ENCODE results near the gene RSPH6A.

Gene RSPH6A

DNA sequence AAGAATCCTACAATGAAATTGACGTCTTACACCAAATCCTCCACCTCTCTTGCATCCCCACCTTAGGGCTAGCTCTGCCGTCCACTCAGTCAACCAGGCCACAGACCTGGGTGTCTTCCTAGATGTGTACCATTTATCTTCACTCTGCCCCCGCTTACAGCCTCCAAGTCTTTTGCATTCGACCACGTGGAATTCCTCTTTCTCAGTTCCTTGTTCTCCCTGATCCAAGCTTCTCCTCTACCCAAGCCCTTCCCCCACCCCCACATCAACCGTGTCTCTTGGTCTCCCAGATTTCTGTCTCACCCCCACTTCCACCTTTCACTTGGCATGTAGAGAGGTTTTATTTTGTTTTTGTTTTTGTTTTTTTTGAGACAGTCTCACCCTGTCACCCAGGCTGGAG lies 21.2 kb downstream of the RSPH6A start:
- TF ChIP-seq ZBTB7A (IDR thresholded peaks at IDR 0.05; ENCODE audit: low read depth) (no peak), REST (IDR thresholded peaks at IDR 0.05; ENCODE audit: low read depth) (no peak)
- TF ChIP-seq, protein P1, sequence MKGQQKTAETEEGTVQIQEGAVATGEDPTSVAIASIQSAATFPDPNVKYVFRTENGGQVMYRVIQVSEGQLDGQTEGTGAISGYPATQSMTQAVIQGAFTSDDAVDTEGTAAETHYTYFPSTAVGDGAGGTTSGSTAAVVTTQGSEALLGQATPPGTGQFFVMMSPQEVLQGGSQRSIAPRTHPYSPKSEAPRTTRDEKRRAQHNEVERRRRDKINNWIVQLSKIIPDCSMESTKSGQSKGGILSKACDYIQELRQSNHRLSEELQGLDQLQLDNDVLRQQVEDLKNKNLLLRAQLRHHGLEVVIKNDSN (IDR thresholded peaks at IDR 0.05) = no peak

DNA sequence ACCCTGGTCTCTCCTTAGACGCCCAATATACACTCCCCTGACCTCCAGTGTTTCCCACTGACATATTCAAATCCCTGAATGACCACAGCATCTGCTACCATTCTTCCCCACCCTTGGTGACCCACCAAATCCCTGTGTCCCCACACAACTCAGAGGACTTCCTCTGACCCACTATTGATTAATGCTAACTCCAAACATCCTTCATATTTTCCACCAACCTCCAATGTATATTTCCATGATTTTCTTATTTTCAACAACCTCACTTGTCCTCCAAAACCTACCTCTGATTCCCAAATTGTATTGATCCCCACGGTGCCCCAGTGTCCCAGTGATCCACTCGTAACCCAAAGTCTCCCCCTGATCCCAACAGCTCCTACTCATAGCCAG lies 21.9 kb downstream of the RSPH6A start:
- no peak for TF ChIP-seq RAD21 (IDR thresholded peaks at IDR 0.05; ENCODE audit: low read depth)
- no peak for TF ChIP-seq YY1 (IDR thresholded peaks at IDR 0.05; ENCODE audit: low read depth)
- TF ChIP-seq EP300 (IDR thresholded peaks at IDR 0.05; ENCODE audit: borderline replicate concordance) = no peak
- TF ChIP-seq TCF12 (IDR thresholded peaks at IDR 0.05; ENCODE audit: low read depth) = no peak
- no peak for TF ChIP-seq NFIC (IDR thresholded peaks at IDR 0.05)
- TF ChIP-seq FOXM1 (IDR thresholded peaks at IDR 0.05; ENCODE audit: borderline replicate concordance, low read depth) = no peak
- no peak for TF ChIP-seq CEBPB (IDR thresholded peaks at IDR 0.05)
- TF ChIP-seq ZBTB7A (IDR thresholded peaks at IDR 0.05; ENCODE audit: low read depth) = no peak
- no peak for TF ChIP-seq EGR1 (IDR thresholded peaks at IDR 0.05)
- TF ChIP-seq MAX (IDR thresholded peaks at IDR 0.05) = no peak
- no peak for TF ChIP-seq CREB1 (IDR thresholded peaks at IDR 0.05; ENCODE audit: low read depth)
- TF ChIP-seq, protein P1 (IDR thresholded peaks at IDR 0.05) = no peak
- TF ChIP-seq TEAD4 (IDR thresholded peaks at IDR 0.05) = no peak
- TF ChIP-seq TAF1 (IDR thresholded peaks at IDR 0.05; ENCODE audit: low read depth) = no peak
- TF ChIP-seq REST (IDR thresholded peaks at IDR 0.05; ENCODE audit: low read depth) = no peak

DNA sequence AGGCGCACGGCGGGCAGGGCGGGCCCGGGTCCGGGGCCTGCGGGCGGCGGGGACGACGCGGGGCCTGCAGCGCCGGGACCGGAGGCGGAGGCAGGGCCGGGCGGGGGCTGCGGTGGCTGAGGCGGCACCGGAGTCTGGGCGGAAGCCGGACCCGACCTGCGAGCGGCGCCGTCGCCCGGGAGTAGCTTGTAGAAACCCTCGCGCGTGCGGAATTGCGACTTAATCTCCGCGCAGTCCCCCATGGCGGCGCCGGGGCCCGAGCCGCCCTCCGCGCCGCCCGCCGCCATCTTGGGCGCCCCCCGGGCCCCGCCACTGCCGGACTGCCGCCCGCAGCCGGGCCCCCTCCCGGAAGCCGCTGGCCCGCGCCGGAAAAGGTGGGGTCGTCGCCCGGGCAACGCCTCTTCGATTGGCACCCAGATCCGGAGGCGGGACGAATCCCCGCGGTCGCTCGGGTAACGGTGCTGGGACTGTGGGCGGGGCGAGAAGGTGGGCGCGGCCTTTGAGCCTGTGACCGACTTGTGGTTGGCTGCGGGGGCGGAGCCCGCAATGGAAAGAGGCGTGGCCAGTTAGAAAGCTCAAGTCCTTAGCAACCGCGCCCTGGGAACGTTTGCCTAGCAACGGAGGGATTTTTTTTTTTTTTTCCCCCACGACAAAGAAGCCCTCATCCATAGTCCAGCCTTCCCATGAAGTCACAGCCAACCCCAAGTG lies 22.5 kb downstream of the RSPH6A start, which contains the start of gene DMWD:
DMWD (minus strand) TSS at position 376 of the 708 bp plus-strand sequence; CDS start at position 287, 89 bp downstream.
- TF ChIP-seq FOXM1 (IDR thresholded peaks at IDR 0.05; ENCODE audit: borderline replicate concordance, low read depth) (peak; percentile 45; the same call in 1 of the 2 replicates), YY1 (IDR thresholded peaks at IDR 0.05; ENCODE audit: low read depth) (peak; percentile 89), CREB1 (IDR thresholded peaks at IDR 0.05; ENCODE audit: low read depth) (no peak), RAD21 (IDR thresholded peaks at IDR 0.05; ENCODE audit: low read depth) (no peak), REST (IDR thresholded peaks at IDR 0.05; ENCODE audit: low read depth) (no peak), TEAD4 (IDR thresholded peaks at IDR 0.05) (no peak), CEBPB (IDR thresholded peaks at IDR 0.05) (no peak), NFIC (IDR thresholded peaks at IDR 0.05) (no peak), ZBTB7A (IDR thresholded peaks at IDR 0.05; ENCODE audit: low read depth) (0 out of 2 replicates have a peak, but pooled peaks have one; percentile 62), MAX (IDR thresholded peaks at IDR 0.05) (no peak), EGR1 (IDR thresholded peaks at IDR 0.05) (peak; percentile 84), EP300 (IDR thresholded peaks at IDR 0.05; ENCODE audit: borderline replicate concordance) (no peak), TCF12 (IDR thresholded peaks at IDR 0.05; ENCODE audit: low read depth) (no peak; the same call in 1 of the 2 replicates), TAF1 (IDR thresholded peaks at IDR 0.05; ENCODE audit: low read depth) (peak; percentile 75)
- TF ChIP-seq, protein P1 (IDR thresholded peaks at IDR 0.05) = no peak

All from Ishikawa (cell line).